Fibroblast of peridontal ligament (primary cell): ENCODE measurements around the gene FKBP15.
"Not testable (repeated sequence)": the region's sequence is repeated elsewhere in the genome, so short reads cannot be mapped to it uniquely, and the experiment has no call there.

Source experiments
- DNase-seq: peaks from one replicate; pipeline ENCODE4 v3.0.0-alpha.2; 2010; ENCODE audit errors: extremely low read depth

The FKBP15 gene

DNA sequence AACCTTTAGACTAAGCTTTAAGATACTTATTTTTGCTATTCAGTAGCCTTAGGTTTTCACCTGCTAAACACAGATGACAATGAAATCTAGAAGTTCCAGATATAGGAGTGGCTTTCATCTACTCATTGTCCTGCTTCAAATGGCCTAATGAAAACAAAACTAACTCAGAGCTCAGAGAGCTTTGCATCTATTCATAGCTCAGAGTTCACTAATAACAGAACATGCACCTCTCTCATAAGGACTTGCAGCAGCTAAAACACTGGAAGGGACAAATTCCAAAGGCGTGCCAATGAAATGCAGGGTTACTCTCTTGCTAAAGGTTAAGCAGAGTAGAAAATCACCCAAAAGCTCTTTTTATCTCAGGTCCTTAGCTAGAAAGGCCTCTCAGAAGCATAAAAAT, 41.2 kb downstream of the FKBP15 start:
- DNase-seq, result no peak

DNA sequence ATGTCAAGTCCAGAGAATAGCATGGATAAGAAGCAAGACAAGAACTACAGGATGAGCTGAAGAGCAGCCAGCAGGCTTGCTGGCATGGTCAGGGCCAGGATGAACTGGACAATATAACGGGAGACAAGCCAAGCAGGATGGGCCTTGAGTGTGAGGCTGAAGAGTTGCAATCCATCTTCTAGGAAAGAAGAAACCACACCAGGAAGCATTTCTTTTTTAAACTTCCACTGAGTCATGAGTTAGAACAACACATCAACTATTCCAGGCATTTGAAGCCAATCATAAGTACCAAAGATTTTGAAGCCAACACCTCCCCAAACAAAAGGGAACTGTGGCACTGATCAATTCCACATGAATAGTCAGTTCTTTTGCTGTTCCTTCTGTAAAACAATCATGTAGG, 43.0 kb downstream of the FKBP15 start:
- DNase-seq, result peak; percentile 80

DNA sequence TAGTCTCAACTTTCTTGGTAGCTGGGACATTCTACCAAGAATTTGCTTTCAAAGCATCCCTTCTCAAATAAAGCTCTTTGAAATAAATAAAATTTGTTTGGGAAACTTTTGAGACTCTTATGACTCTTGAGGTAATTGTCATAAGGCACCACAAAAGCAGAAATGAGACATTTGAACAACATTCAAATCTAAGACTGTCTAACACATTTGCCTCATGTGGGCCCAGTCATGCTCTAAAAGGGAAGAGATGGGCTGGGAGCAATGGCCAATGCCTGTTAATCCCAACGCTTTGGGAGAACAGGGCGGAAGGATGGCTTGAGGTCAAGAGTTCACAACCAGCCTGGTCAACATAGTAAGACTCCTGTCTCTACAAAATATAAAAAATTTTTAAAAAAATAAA, 43.8 kb downstream of the FKBP15 start:
- DNase-seq, result no peak

DNA sequence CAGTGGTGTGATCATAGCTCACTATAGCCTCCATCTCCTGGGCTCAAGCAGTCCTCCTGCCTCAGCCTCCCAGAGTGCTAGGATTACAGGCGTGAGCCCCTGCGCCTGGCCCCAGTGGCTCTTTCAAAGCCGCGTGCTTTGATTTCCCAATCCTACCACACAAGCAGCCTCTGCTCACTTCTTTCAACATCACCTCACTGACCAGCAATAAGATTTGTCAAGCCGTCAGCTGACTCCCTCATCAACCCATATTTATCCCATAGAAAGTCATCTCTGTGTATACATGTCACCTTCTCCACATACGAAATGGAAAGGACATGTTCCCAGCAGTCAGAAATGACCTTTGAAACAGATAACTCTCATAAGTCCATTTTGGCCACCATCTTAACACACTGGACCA, 44.3 kb downstream of the FKBP15 start:
- no peak for DNase-seq

DNA sequence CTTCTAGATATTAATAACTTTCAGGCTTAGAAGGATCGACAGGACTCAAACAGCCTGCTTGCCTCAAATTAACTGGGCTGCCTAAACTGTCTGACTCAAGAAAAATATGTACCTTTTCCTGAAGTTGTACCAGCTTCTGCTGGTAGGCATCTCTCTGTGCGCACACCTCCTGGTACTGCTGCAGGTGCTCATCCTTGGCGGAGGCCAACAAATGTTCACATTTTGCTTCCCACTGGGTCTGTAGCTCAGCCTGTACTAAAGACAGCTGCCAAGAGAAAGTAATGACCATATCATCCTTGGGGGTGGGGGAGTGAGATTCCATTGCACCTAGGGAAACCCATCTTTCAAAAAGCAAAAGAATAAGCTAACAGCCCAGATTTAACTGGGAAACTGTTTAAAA, 47.7 kb downstream of the FKBP15 start:
- DNase-seq, result no peak

DNA sequence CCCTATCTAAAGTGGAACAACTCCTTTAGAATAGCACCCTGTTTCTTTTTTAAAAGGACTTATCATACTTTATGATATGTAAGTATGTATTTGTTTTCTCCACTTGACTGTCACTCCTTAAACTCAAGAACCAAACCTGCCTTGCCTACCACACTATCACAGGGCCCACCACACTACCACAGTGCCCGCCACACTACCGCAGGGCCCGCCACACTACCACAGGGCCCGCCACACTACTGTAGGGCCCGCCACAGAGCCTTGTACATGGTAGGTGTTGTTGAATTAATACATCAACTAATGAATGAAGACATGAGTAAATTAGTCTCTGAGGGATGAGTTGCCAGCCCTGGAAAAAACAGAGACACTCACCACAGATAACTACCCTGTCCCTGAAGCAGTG, 52.3 kb downstream of the FKBP15 start:
- no peak for DNase-seq

DNA sequence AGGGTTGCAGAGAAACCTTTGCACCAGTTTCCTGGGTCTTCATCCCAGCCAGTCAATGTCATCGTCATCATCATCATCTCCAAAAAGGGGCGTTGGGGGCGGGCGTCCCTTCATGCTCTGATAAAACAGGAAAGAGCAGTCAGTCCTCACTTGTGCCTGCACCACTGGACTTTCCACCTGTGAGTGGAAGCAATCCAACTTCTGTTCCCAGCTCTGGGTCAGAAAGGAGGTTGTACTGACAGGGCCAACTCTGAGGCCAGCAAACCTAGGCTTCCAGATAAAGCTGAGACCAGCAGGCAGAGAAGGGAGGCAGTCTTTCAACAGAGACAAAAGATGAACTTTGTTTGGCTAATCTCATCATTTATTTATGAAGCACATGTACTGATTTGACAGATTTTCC, 55.0 kb downstream of the FKBP15 start:
- no peak for DNase-seq

DNA sequence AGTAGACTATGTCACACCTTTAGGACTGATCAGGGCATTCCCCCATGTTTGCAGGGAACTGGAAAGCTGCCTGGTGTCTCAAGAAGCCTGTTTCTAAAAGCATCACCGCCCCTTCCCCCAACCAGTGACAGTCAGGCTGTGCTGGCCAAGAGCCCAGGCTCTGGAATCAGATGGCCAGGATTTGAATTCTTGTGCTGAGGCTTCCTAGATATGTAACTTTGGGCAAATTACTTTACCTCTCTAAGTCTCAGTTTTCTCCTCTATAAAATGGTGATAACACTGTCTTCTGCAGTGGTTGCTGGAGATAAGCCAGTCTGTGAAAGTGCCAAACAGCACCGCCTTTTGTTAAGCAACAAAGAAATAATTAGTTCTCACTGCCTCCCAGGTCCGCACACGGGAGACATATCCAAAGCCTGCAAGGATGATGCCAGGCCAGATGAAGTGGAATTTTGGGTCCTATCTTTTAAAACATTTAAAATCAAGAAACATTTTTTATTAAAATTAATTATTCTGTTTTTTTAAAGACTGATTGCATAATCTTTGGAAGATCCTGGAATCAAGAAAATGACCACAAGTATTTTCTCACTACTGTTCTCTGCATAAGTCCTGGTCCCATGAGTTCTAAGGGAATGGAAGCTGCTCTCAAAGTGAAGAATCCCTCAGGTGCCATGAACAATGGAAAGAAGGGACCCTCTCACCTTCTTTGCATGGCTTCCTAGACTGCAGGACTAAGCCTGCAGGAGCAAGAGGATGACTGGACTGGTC, 56.4 kb downstream of the FKBP15 start:
- peak; percentile 44 for DNase-seq

DNA sequence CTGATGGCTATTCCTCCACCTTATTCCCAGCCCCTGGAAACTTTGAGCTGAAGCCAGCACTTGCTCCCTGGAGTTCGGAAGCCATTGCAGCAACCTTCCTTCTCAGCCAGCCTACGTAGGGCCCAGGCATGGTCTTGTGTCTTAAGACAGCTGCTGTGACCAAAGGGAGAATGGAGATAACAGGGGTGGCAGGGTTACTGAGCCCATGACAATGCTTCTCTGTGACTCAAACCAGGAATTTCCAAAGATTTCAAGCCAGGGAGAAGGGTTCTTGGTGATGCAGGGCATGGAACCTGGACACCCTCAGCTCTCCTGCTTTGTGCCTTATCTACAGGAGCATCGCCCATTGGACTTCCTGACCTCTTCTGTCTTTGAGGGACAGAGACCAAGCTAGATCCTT, 58.1 kb downstream of the FKBP15 start:
- DNase-seq, result no peak

DNA sequence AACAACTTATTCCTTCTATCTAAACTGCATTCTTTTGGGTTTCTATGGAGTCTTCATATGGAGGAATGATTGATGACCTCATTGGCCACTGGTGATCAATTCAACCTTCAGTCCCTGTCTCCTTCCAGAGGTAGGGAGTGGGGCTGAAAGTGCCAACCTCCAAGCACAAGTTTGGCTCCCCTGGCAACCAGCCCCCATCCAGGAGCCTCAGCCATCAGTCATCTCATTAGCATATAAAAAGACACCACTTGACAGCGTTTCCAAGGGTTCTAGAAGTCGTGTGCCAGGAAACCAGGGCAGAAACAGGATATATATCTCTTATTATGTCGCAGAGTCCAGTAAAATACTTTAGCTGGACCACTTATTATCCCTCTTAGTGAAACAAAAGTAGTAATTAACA, 60.5 kb downstream of the FKBP15 start:
- no peak for DNase-seq

DNA sequence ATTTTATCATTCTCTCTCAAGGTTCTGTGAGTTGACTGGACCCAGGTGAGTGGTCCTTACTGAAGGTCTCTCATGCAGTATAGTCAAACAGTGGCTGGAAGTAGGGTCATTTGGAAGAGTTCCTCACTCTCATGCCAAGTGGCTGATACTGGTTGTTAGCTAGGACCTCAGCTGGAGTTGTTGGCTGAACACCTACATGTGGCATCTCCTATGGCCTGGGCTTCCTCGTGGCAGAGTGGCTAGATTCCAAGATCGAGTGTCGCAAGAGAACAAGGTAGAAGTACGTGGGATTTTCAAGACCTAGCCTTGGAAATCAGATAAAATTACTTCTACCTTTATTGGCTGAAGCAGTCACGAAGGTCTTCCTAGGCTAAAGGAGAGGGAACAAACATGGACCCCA, 62.6 kb downstream of the FKBP15 start:
- no peak for DNase-seq

DNA sequence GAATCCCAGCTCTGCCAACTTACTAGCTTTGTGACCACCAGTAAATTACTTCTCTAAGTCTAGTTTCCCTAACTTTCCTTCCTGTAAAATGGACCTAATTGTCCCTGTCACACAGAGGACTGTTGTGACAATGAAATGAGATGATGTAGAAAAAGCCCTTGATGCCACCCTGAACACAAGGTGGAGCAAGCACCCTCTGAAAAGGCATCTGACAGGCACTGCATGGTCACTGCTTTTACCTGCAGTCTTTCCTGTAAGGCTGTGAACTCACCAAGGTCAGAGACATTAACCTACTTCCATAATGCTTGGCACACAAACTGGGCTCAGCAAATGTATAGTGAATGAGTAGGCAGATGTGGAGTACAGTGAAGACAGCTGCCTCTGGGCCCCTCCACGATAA, 64.2 kb downstream of the FKBP15 start:
- DNase-seq, result no peak

DNA sequence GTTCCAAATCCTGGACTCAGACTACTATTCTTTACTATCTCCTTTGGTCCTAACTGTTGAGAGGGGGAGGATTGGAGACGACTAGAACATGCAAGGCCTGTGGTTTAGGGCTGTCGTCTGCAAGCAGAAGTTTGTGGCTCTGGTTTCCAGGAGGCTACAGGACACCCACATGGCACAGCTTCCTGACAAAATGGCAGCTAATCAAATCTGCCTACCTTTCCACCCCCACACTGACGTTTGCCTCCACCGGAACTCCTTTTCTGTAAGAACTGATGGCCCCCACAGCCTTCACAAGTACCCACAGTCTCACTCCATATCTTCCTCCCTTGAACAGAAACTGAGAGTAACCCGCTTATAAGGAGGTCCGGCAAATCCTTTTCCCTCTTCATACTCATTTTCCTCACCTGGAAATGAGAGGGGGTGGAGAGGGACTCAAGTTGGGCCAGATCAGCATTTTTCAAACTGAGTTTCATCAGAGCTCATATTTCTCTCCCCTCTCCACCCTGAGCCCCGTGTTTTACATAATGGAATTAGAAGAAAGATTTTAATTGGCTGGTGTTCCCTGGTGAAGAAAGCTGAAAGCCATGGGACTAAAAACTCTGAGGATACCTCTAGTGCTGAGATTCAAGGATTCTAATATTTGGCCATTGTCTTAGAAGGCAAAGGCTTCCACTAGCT, 65.0 kb downstream of the FKBP15 start:
- no peak for DNase-seq

DNA sequence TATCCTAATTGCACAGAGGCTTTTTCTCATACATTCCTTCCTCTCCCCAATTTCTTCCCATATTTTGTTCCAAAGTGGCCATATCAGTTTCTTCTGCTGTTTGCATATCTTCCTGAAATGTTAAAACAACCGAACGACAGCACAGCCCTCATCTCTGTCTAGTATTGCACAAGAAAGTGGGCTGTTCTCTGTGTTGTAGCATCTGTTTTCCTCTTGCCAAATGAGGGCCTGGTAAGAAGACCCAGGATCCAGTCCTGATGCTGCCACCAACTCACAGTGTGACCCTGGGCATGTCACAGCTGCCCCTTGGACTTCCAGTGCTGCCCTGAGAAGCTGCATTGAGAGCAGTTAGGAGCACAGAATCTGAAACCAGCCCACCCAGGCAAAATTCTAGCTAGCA, 66.1 kb downstream of the FKBP15 start:
- peak; percentile 66 for DNase-seq

DNA sequence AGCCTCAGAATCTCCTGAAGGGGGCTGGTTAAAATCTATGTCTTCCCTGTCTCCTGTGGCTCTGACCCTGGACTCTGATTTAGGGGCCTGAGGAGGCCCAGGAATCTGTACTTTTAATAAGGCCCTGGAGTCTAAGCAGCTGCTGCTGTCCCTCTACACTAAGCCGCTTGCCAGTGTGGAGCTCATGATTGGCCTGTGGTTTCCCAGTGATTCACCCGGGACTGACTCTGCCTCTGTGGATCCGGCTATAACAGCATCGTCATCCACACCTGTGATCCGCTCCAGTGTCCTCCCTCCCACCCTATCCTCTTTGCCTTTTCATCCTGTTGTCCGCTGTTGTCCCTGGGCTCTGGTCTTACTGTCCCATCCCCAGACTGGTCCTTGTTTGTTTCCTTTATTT, 66.6 kb downstream of the FKBP15 start:
- peak; percentile 79 for DNase-seq

DNA sequence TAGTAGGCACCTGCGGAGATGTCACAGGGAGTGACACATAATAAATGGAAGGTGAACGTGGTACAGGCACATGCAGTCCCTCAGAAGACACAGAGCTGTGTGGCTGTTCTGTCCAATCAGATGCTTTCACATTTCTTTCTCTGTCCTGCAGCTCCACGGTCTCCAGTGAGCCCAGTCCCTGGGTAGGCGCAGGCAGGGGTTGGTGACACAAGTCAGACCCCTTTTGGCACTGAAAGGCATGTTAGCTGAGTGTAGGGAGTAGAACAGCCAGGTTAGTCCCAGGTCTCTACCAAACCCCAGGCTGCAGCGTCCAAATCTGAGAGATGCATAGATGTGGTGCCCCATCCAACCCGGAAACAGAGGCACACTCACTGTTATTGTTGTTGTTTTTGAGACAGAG, 67.5 kb downstream of the FKBP15 start:
- no peak for DNase-seq

DNA sequence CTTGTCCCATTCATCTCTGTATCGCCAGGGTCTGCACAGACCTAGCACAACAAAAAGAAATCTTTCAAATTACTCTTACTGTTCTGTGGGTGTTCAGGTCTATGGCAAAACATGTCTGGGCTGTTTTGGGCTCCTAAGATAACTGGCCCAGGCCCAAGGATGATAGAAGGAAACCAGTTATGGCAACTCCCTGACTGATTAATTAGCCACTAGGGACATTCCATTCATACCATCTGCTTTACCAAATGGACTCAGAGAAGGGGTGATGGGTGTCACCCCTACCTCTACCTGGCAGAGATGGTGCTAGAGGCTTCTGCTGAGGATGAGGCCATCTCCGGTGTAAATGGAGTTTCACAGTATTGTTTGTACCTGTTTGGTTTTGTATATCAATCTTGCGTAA, 68.4 kb downstream of the FKBP15 start:
- DNase-seq, result no peak

DNA sequence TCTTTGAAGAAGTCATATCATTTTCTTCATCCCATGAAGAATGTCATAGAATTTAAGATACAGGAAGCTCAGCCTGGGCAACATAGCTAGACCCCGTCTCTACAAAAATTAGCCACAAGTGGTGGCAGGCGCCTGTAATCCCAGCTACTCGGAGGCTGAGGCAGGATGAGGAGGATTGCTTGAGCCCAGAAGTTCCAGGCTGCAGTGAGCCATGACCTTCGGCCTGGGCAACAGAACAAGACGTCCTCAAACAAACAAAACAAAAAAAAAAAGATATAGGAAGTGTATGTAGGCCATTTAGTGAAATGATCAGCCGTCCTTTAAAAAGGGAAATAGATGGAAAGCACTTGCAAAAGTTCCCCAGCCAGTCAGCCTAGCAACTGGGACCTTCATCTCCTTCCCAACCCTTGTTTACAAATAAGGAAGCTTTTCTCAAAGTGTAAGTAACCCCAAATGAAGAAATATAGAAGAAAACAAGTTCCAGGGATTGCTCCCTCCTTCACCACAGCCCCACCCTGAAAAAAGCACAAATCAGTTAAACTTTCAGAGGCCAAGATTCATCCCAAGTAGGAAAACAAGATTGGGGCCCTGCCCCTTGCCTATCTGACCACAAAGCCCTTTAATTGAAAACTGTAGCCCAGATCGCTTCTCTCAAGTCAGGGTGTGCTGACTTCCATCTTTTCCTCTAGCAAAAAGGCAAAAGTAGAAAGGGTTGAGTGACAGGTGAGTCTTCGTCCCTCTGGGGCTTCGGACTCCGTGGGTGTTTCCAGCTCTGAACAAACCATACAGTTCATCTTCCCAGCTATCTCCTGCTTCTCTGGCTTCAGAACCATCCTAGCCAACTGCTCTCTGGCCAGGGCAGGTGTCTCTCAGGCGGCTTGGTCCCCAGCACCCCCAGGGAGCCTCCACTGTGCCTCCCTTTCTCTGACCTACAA, 69.1 kb downstream of the FKBP15 start:
- peak; percentile 9 for DNase-seq

DNA sequence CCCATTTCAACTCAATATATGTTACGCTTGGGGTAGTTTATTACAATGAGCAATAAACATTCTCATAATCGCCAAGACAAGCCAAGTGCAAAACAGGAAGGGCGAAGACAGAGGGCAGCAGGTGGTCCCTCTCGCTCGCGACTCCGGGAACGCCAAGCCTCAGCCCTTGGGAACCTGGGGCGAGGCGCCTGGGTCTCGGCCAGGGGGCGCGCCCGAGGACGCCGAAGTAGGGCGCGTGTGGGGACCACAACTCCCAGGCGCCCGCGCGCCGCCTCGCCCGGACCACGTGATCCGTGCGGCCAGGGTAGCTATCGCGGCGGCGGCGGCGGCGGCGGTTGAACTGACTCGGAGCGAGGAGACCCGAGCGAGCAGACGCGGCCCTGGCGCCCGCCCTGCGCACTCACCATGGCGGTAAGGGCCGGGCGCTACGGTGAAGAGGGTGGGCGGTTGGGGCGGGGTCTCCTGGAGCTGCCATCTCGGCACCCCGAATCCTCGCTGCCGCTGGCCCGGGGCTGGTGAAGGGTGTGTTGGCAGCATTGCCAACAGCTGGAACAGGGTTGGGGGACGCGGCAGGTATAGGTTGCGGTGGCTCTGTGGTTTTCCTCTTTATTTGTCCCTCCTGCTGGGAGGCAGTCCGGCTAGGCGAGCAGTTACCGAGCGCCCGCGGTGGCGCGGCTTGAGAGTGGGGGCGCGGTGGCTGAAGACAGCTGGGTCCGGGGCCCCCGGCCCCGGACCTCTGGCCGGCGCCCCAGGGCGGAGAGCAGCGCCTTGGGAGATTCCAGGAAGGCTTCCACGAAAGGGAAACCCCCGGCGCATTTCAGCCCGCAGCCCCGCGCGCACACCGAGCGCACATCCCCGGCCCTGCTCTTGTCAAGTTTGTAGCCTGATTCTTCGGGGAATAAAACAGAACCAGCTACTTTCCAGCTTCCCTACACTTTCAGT, 70.1 kb downstream of the FKBP15 start, which contains the start of gene SLC31A2:
Gene SLC31A2, plus strand, starts transcription at position 338 of the 942 bp plus-strand sequence. Its CDS starts 68 bp downstream, at position 406.
- peak; percentile 65 for DNase-seq

DNA sequence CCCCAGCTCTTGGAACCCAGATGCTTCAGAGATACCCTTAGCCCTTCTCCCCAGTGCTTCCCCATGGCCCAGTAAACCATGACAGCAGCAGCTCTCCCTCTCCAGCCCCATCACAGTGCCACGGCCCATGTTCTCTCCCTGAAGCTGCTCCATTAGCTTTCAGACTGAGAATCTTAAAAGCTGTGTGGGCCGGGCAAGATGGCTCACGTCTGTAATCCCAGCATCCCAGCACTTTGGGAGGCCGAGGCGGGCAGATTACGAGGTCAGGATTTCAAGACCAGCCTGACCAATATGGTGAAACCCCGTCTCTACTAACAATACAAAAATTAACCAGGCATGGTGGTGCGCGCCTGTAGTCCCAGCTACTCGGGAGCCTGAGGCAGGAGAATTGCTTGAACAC, 71.5 kb downstream of the FKBP15 start:
- DNase-seq, result not testable (repeated sequence)
